Activated effector memory CD4-positive, alpha-beta T cell treated with Interleukin-2 at 50 U/mL for 16 hours (primary cell): Measurements from ENCODE around the gene TRIM4.
"Not testable (repeated sequence)": the region's sequence is repeated elsewhere in the genome, so short reads cannot be mapped to it uniquely, and the experiment has no call there.

Source experiments
- DNase-seq: peaks from one replicate; pipeline ENCODE4 v3.0.0-alpha.2; 2020

Gene TRIM4

GRCh38 chr7:99918959-99919813 is at the start of gene TRIM4:
TSS of gene TRIM4 (minus strand) at chr7:99919530. CDS start at chr7:99919401, 129 bp downstream.
- DNase-seq = peak; percentile 86

GRCh38 chr7:99958564-99959227 is 39.4 kb upstream of the TRIM4 start:
- DNase-seq = no peak

GRCh38 chr7:99955247-99955646 is 35.9 kb upstream of the TRIM4 start:
- DNase-seq = no peak

DNA sequence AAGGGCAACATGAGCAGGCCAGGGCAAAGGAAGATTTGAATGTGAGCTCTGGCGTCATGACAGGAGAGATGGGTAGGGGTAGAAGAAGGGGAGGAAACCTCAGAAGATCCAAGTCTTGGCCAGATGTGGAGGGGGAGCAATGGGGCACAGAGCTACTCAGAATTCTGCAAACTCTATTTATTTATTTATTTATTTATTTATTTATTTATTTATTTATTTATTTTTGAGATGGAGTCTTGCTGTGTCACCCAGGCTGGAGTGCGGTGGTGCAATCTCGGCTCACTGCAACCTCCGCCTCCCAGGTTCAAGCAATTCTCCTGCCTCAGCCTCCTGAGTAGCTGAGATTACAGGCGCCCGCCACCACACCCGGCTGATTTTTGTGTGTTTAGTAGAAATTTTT is 35.3 kb upstream of the TRIM4 start:
- not testable (repeated sequence) for DNase-seq

DNA sequence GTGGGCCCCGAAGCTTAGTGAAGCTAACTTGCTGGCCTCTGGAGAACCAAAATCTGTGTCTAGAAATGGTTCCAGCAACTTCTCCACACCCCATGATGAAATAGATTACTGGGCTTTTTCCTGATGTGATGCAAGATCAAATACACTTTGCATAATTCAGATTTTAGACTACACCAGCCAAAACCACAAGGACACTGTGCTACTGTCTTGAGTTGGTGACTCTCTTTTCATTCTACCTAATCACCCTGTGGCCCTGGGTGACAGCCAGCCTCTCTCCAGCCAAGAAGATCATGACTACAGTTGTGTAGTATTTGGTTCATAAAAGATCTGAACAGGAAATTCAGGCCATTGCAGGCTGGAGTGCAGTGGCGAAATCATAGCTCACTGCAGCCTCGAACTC is 34.3 kb upstream of the TRIM4 start:
- no peak for DNase-seq

- DNase-seq = not testable (repeated sequence)
Measured at GRCh38 chr7:99952649-99953048, 33.3 kb upstream of the TRIM4 start.

GRCh38 chr7:99950819-99951218 is 31.5 kb upstream of the TRIM4 start:
- DNase-seq = not testable (repeated sequence)

DNA sequence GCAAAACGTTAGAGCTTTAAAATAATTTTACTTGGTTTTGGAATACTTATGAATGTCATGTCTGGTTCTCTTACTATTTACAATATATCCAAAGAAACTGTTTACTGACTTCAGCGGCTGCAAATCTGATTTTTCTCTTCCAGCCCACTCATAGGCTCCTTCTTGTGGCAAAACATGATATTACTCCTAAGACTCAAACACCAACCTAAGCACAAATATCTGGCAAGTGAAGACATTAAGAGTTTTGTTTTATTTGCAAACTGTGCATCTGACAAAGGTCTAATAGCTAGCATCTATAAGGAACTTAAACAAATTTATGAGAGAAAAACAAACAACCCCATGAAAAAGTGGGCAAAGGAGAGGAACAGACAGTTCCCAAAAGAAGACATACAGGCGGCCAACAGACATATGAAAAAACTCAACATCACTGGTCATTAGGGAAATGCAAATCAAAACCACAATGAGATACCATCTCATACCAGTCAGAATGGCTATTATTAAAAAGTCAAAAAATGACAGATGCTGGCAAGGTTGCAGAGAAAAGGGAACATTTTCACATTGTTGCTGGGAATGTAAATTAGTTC is 30.4 kb upstream of the TRIM4 start:
- DNase-seq = no peak

DNA sequence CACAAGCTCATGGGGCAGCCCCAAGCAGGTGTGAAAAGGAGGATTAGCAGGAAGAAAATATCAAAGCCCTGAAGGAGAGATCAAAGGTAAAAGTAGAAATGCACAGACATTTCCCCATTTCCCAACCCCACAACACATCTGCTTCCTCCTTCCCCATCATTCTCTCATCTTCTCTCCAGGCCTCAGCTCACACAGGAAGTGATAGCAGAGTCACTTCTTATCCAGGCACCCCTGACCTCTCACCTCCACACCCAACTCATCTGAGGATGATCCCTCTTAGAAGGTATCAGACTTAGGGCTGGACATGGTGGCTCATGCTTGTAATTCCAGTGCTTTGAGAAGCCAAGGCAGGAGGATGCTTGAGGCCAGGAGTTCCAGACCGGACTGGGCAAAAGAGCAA is 28.3 kb upstream of the TRIM4 start:
- no peak for DNase-seq

- no peak for DNase-seq
Measured at GRCh38 chr7:99944497-99945070, 25.3 kb upstream of the TRIM4 start.

GRCh38 chr7:99943641-99944496 is 24.5 kb upstream of the TRIM4 start:
- DNase-seq = no peak

GRCh38 chr7:99938296-99938695 is 19.0 kb upstream of the TRIM4 start:
- no peak for DNase-seq

DNA sequence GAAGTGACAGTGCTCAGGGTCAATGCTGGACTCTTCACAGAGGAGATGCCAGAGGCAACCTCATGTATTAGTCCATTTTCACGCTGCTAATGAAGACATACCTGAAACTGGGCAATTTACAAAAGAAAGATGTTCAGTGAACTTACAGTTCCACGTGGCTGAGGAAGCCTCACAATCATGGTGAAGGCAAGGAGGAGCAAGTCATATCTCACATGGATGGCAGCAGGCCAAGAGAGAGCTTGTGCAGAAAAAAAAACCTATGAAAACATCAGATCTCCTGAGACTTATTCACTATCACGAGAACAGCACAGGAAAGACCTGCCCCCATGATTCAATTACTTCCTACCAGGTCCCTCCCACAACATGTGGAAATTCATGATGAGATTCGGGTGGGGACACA is 15.7 kb upstream of the TRIM4 start:
- not testable (repeated sequence) for DNase-seq

DNA sequence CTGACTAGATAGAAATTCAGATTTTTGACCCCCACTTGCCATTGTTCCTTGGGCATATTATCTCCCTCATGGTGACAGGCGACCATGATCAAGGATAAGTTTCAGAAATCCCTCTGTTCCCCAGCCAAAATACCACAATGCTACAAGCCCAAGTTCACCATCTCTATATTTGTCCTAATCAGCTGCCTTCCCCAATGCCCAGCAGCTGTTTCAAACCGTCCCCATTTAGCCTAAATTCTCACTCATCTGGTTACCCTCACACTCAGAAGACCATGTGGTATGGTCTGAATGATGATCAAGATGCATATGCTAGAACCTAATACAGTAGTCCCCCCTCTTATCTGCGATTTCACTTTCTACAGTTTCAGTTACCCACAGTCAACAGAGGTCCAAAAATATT is 11.0 kb upstream of the TRIM4 start:
- DNase-seq = no peak

DNA sequence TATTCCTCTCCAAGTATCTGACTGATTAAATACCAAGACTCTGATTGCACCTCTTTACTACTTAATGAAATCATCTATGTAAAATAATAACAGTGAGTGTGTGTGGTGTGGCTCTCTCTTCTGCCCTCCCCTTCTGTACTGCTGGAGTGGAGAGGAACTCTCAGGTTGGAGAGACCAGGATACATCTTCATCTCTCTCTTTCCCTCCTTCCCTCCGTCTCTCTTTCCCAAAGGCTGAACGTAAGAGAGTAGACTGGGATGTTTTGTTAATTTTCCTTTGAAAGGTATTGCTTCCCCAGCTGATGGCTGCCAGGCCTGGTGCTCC is 10.4 kb upstream of the TRIM4 start:
- DNase-seq = no peak

- DNase-seq = peak; percentile 37
Measured at GRCh38 chr7:99928994-99929729, 9.8 kb upstream of the TRIM4 start, which contains the start of gene GJC3. TSS of gene GJC3 (minus strand) at chr7:99929620. CDS start at chr7:99929620, 0 bp downstream.

- no peak for DNase-seq
Measured at GRCh38 chr7:99928188-99928587, 8.9 kb upstream of the TRIM4 start.

- no peak for DNase-seq
Measured at GRCh38 chr7:99927536-99927935, 8.2 kb upstream of the TRIM4 start.

- DNase-seq = no peak
Measured at GRCh38 chr7:99926321-99926720, 7.0 kb upstream of the TRIM4 start.

DNA sequence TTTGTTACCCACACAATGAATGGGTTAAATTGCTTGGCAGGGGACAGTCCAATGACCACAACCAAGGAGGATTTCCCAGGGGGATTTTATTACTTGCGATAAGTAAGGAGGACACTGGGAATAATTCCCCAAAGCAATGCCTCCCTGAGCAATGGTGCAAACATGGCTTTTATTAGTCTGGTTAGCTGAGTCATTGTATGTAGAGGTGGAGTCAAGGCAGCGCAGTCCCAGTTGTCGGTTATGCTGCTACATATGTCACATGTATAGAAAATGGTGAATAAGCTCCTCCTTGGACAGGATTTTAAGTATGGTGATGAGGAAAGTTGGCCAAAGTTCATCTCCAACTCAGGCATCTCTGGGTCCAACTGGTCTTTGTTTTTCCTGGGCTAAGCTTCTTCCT is 3.9 kb upstream of the TRIM4 start:
- no peak for DNase-seq

- no peak for DNase-seq
Measured at GRCh38 chr7:99920149-99920548, 819 bp upstream of the TRIM4 start.

DNA sequence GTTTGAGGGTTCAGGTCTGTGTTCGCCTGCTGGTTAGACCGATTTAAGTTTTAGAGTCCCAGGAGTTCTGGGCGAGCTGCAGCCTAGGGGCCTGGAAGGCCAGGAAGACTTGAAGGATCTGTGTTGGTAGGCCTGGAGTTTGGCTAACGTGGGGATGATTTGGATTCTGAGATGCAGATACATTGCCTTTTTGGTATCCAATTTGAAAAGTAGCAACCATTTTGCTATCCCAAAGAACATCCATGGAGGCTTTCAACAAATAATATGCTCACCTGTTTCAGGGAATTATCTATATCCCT is 433 bp upstream of the TRIM4 start:
- no peak for DNase-seq
